HG03432 (cell line): ENCODE measurements around the gene TEX11.
"Not testable (repeated sequence)": the region's sequence is repeated elsewhere in the genome, so short reads cannot be mapped to it uniquely, and the experiment has no call there.

ENCODE experiments used
- ATAC-seq: cut with Tn5 transposase; IDR thresholded peaks from one replicate; pipeline ENCODE4 v1.9.1; 2021; ENCODE audit warnings: mild to moderate bottlenecking, moderate library complexity; ENCODE audit not compliant: unreplicated experiment

The TEX11 gene

DNA sequence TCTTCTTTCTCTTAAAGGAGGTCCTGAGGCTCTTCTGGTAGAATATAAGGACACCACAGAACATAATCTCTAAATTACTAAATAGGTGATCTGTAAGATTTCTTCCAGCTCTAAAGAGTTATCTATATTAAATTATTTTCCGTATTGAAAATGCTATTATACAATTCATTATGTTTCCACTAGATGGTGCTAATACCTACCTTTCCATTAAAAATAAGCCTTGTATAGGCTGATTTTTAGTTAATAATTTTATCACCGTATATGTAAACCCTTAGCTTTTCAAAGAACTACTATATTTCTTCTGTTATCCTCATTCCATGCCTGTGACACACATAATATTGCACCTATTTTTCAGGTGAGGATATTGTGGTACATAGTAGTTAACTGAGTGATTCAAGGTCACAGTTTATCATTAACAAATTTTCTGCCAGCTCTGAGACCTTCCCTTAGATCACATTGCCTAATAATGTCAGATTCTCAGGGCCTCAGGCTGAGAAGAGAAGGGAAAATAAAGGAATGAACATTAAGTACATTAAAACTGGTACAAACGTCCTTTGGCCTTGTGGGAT, 138.8 kb downstream of the TEX11 start:
- no peak for ATAC-seq

DNA sequence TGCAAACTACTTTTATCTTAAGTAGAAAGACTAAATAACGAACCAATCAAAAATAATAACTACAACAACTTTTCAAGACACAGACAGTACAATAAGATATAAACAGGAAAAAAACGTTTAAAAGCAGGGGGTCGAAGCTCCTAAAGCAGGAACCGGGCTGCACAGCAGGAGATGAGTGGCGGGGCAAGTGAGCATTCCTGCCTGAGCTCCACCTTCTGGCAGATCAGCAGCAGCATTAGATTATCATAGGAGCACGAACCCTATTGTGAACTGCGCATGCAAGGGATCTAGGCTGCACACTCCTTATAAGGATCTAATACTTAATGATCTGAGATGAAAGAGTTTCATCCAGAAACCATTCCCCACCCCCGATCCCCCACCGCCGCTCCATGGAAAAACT, 146.2 kb downstream of the TEX11 start:
- no peak for ATAC-seq

GRCh38 chrX:70755850-70756249, 152.7 kb downstream of the TEX11 start:
- ATAC-seq, result no peak

- ATAC-seq, result no peak
These were observed 154.2 kb downstream of the TEX11 start for GRCh38 chrX:70754169-70754848.

DNA sequence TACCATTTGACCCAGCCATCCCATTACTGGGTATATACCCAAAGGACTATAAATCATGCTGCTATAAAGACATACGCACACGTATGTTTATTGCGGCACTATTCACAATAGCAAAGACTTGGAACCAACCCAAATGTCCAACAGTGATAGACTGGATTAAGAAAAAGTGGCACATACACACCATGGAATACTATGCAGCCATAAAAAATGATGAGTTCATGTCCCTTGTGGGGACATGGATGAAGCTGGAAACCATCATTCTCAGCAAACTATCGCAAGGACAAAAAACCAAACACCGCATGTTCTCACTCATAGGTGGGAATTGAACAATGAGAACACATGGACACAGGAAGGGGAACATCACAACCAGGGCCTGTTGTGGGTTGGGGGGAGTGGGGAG, 174.7 kb downstream of the TEX11 start:
- ATAC-seq, result not testable (repeated sequence)

- not testable (repeated sequence) for ATAC-seq
These were observed 180.6 kb downstream of the TEX11 start for GRCh38 chrX:70727961-70728360.

DNA sequence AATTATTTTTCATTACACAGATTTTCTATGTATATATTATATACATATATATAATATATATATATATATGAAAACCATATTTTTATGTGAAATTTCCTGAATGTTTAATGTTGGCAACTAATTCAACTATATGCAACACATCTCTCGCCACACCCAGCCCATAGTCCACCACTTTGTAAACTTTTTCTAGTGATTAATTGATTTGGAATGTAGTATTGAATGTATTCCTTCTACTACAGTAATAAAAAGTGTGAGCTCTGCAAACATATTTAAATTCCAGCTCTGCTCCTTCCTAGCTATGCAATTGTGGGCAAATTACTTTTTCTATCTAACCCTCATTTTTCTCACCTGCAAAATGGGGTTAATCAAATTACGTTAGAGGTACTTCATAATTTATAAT, 187.8 kb downstream of the TEX11 start:
- no peak for ATAC-seq

- not testable (repeated sequence) for ATAC-seq
These were observed 197.2 kb downstream of the TEX11 start for GRCh38 chrX:70711336-70711735.

DNA sequence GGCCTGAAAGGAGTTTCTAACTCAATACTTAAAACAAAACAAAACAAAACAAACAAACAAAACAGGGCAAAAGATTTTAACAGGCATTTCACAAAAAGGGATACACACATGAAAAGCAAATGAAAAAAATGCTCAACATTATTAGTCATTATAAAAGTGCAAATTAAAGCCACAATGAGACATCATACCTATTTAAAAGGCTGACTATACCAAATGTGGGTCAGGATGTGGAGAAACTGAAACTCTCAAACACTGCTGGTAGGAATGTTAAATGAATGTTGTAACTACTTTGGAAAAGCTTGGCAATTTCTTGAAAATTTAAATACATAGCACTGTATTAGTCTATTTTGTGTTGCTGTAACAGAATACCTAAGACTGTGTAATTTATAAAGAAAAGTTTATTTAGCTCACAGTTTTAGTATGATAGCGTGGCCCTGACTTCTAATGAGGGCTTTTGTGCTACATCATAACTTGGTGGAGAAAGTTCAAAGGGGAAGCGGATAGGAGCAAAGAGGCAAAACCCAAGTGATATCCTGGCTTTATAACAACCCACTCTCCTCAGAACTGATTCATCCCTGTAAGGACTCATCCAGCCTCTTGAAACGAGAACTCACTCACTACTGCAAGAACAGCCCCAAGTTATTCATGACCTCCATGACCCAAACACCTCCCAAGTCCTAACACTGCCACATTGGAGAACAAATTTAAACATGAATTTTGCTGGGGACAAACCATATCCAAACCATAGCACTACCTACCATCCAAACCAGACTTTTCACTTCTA, 214.0 kb downstream of the TEX11 start:
- no peak for ATAC-seq

- not testable (repeated sequence) for ATAC-seq
These were observed 229.1 kb downstream of the TEX11 start for GRCh38 chrX:70679455-70679854.

- ATAC-seq, result no peak
These were observed 233.2 kb downstream of the TEX11 start for GRCh38 chrX:70675284-70675683.

GRCh38 chrX:70672326-70672725, 236.2 kb downstream of the TEX11 start:
- ATAC-seq, result no peak

DNA sequence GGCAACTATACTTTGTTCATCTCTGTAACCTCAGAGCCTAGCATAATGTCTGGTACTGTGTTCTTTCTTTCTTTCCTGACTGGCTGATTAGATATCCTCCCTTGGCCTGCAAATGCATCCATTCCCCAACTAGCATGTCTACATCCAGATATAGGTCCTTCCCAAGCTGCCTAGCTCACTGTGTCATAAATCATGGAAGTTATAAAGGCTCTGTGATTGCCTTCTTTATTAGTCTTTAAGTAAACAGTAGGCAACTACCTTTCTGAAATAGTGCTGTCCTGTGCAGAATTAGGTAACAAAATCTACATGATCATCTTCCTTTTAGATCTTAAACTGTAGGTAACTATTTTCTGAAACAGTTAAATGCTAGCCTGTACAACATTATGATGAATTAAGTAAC, 239.4 kb downstream of the TEX11 start:
- no peak for ATAC-seq

GRCh38 chrX:70664726-70665125, 243.8 kb downstream of the TEX11 start:
- ATAC-seq, result no peak

- ATAC-seq, result not testable (repeated sequence)
These were observed 247.4 kb downstream of the TEX11 start for GRCh38 chrX:70661124-70661523.

DNA sequence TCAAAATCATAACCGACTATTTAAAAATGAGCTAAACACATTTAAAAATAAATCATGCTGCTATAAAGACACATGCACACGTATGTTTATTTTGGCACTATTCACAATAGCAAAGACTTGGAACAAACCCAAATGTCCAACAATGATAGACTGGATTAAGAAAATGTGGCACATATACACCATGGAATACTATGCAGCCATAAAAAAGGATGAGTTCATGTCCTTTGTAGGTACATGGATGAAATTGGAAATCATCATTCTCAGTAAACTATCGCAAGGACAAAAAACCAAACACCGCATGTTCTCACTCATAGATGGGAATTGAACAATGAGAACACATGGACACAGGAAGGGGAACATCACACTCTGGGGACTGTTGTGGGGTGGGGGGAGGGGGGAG, 251.0 kb downstream of the TEX11 start:
- ATAC-seq, result not testable (repeated sequence)

- no peak for ATAC-seq
These were observed 252.2 kb downstream of the TEX11 start for GRCh38 chrX:70656304-70656703.

DNA sequence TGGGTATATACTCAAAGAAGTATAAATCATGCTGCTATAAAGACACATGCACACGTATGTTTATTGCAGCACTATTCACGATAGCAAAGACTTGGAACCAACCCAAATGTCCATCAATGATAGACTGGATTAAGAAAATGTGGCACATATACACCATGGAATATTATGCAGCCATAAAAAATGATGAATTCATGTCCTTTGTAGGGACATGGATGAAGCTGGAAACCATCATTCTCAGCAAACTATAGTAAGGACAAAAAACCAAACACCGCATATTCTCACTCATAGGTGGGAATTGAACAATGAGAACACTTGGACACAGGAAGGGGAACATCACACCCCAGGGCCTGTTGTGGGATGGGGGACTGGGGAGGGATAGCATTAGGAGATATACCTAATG, 260.6 kb downstream of the TEX11 start:
- not testable (repeated sequence) for ATAC-seq

DNA sequence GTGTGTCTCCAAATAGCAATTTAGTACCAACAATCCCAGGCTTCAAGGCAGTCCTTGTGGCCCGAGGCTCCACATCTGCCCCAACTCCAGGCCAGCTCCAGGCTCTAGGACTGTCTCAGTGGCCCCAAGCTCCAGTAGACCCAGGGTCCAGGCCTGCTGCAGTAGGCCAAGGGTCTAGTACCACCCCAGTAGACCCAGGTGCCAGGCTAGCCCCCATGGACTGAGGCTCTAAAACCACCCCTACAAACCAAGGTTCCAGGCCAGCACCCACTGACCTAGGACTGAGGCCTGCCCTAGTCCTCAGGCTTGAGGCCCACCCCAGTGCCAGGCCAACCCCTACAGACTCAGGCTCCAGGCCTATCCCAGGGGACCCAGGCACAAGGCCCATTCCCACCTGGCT, 272.3 kb downstream of the TEX11 start:
- no peak for ATAC-seq

DNA sequence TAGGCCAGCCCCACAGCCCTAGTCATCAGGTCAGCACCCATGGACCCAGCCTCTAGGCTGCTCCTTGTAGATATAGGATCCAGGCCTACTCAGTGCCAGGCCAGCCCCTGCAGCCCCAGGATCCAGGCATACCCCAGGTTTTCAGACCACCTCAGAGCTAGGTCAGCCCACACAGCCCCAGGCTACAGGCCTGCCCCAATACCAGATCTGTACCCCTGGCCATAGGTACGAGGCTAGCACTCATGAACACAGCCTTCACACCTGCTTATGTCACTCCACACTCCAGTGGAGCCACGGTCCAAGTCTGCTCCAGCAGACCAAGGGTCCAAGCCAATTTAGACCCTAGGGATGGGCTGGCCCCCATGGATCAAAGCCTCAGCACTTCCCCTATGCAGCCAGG, 272.8 kb downstream of the TEX11 start:
- no peak for ATAC-seq

- no peak for ATAC-seq
These were observed 273.3 kb downstream of the TEX11 start for GRCh38 chrX:70635227-70635626.

- ATAC-seq, result no peak
These were observed 286.8 kb downstream of the TEX11 start for GRCh38 chrX:70621743-70622142.
